Ascending aorta (tissue), 2 donors: ENCODE measurements around the gene SMYD2. TPM values are rescaled to one million over a fixed set of nuclear protein-coding genes. Genes with fewer than 3 reads are reported as not detected.

Source experiments
- DNase-seq, 2 donors: peaks; one replicate each; pipeline ENCODE4 v3.0.0-alpha.2; 2019; ENCODE audit warnings: low spot score in 2 of 2
- H3K27ac ChIP-seq, 2 donors: fragments of 200-600 bp; sonication (generic); one replicate each; pipeline ENCODE4 v1.5.1; 2016 to 2017; ENCODE audit warnings: mild to moderate bottlenecking in 1 of 2
- H3K27me3 ChIP-seq: fragments of 200-600 bp; sonication (generic); one replicate; pipeline ENCODE4 v1.5.1; 2017
- H3K36me3 ChIP-seq, 2 donors: fragments of 200-600 bp; sonication (generic); one replicate each; pipeline ENCODE4 v1.5.1; 2016
- H3K4me1 ChIP-seq, 2 donors: fragments of 200-600 bp; sonication (generic); one replicate each; pipeline ENCODE4 v1.5.1; 2016 to 2017; ENCODE audit warnings: mild to moderate bottlenecking in 1 of 2
- H3K4me3 ChIP-seq, 2 donors: fragments of 200-600 bp; sonication (generic); one replicate each; pipeline ENCODE4 v1.5.1; 2016 to 2017; ENCODE audit warnings: mild to moderate bottlenecking in 1 of 2
- H3K9me3 ChIP-seq, 2 donors: fragments of 200-600 bp; sonication (generic); one replicate each; pipeline ENCODE4 v1.5.1; 2016
- CTCF ChIP-seq, 3 experiments: fragments of 200-600 bp in 2 of 3; fragments of 450-650 bp in 1 of 3; sonication (generic) in 2 of 3; IDR thresholded peaks; one replicate each; pipeline ENCODE4 v1.5.1; 2016 to 2019; ENCODE audit warnings: antibody characterized with exemption in 3 of 3, mild to moderate bottlenecking in 1 of 3, moderate library complexity in 1 of 3
- intact Hi-C: fragments of 100-400 bp; cut with DNase I; formaldehyde crosslinking; loops from one replicate; pipeline ENCODE4 v1.15.1; 2023
- total RNA-seq: library from RNA; depleted of rRNA; stranded (reverse); fragments of >200 nt; gene quantifications from one replicate; pipeline ENCODE4 v1.1.0, GENCODE V29; 2016

Gene SMYD2
- total RNA-seq, 1 donor from 2014 or later: 2.4 TPM

GRCh38 chr1:214330222-214330621, 49.3 kb downstream of the SMYD2 start:
- H3K27me3 ChIP-seq: no peaks in the 10 kb centered on the region
- DNase-seq: no peak
- no peak for TF ChIP-seq CTCF (IDR thresholded peaks at IDR 0.05)
- intact Hi-C loops: no loop called here
- H3K27ac ChIP-seq: no peak overlapping the region
- H3K4me3 ChIP-seq: no peak overlapping the region
- H3K36me3 ChIP-seq: no peaks in the 10 kb centered on the region
- H3K9me3 ChIP-seq: no peaks in the 10 kb centered on the region
- H3K4me1 ChIP-seq: no peaks in the 10 kb centered on the region

GRCh38 chr1:214330715-214331114, 49.8 kb downstream of the SMYD2 start:
- Histone ChIP-seq H3K4me1 (no peaks in the 10 kb centered on the region), H3K27me3 (no peaks in the 10 kb centered on the region), H3K36me3 (no peaks in the 10 kb centered on the region), H3K9me3 (no peaks in the 10 kb centered on the region), H3K4me3 (no peak overlapping the region), H3K27ac (no peak overlapping the region)
- intact Hi-C loops: no loop called here
- TF ChIP-seq CTCF (IDR thresholded peaks at IDR 0.05): no peak
- no peak for DNase-seq

- no peak for DNase-seq
- TF ChIP-seq CTCF (IDR thresholded peaks at IDR 0.05): no peak
- Histone ChIP-seq H3K4me1 (no peaks in the 10 kb centered on the region), H3K36me3 (no peaks in the 10 kb centered on the region), H3K9me3 (no peaks in the 10 kb centered on the region), H3K27ac (no peak overlapping the region), H3K27me3 (no peaks in the 10 kb centered on the region), H3K4me3 (no peak overlapping the region)
- intact Hi-C loops: no loop called here
These were observed 50.2 kb downstream of the SMYD2 start for GRCh38 chr1:214331180-214331579.

GRCh38 chr1:214331827-214332423, 51.0 kb downstream of the SMYD2 start:
- peak; percentile 19 to 70 (median 56) for TF ChIP-seq CTCF (IDR thresholded peaks at IDR 0.05)
- DNase-seq: no peak
- intact Hi-C loops: no loop called here
- no peaks in the 10 kb centered on the region for H3K36me3 ChIP-seq
- H3K9me3 ChIP-seq: no peaks in the 10 kb centered on the region
- H3K4me1 ChIP-seq: no peaks in the 10 kb centered on the region
- H3K27ac ChIP-seq: no peak overlapping the region
- no peaks in the 10 kb centered on the region for H3K27me3 ChIP-seq
- no peak overlapping the region for H3K4me3 ChIP-seq

- intact Hi-C loops: loop anchor here (1.0 kb wide), 1 partner anchor 252 kb away; no protein-coding TSS in a partner anchor
- H3K27ac ChIP-seq: no peak overlapping the region
These were observed 52.2 kb downstream of the SMYD2 start for GRCh38 chr1:214332946-214333798.

More at GRCh38 chr1:214332946-214333798, 52.2 kb downstream of the SMYD2 start:
- H3K4me1 ChIP-seq: no peaks in the 10 kb centered on the region
- no peak overlapping the region for H3K4me3 ChIP-seq
- H3K27me3 ChIP-seq: no peaks in the 10 kb centered on the region
- peak in 1 of 2 donors; percentile 76 for DNase-seq
- H3K36me3 ChIP-seq: no peaks in the 10 kb centered on the region
- peak; percentile 66 to 89 (median 77) for TF ChIP-seq CTCF (IDR thresholded peaks at IDR 0.05)
- no peaks in the 10 kb centered on the region for H3K9me3 ChIP-seq
